NCI-H510A (cell line): ENCODE measurements around the gene GNA14.
"Not testable (repeated sequence)": the region's sequence is repeated elsewhere in the genome, so short reads cannot be mapped to it uniquely, and the experiment has no call there.

ENCODE experiments used
- DNase-seq: peaks from one replicate; lab custom pipeline; 2025; lab: John Stamatoyannopoulos, UW

Gene GNA14

DNA sequence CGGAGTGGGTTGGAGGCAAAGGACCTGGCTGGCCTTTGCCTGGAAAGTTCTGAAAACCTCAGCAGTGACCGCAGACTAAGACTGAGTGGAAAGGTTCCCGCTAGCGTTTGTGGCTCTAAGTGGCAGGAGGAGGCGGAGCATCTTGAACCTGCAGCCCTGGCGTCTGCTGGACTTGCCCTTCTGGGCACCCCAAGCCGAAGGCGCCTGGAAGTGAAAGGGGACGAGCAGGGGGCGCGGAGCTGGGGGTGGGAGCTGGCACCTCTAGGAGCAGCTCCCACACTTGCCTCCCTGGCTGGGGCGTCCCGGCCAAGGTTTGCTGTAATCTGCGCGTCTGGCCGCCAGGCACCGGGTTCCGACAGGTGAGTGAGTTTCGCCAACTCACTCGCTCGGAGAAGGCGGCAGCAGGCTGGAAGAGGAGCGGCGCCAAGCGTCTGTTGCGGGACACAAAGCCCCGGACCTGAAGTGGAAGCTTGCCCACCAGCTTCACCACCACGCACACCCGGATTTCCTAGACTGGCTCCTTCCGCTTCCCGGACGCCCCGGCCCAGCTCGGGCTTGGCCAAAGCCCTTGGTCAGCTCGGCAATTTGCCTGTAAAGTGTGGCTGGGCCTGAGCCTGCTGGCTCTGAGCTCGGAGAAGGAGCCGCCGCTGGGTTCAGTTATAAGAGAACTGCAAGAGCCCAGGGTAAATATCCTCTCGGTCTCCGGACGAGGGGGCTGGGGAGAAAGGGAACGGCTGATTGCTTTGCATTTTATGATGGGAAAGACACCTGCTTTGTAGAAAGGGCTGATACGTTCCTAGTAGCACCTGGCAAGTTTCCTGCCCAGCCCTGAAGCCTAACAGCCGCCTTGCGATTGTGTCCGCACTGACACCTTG, at the start of gene GNA14:
GNA14 (minus strand) TSS at position 89 of the 875 bp plus-strand sequence. CDS start 529 bp downstream, outside the sequence.
- peak; percentile 71 for DNase-seq

DNA sequence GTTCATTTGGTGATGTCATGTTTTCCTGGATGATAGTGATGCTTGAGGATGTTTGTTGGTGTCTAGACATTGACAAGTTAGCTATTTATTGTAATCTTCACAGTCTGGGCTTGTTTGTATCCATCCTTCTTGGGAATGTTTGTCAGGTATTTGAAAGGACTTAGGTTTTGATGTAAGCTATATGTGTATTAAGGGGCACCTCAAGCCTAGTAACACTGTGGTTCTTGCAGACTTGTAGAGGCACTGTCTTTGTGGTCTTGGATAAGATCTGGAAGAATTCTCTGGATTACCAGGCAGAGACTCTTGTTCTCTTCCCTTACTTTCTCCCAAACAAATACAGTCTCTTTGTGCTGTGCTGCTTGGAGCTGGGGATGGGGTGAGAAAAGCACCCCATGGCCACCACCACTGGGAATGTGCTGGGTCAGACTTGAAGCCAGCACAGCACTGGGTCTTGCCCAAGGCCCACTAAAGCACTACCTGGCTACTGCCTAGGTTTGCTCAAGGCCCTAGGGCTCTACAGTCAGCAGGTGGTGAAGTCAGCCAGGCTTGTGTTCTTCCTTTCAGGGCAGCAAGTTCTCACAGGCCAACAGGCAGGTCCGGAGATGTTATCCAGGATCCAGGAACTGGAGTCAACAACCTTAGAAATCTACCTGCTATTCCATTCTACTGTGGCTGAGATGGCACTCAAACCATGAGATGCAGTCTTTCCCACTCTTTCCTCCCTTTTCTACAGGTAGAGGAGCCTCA, 49.3 kb upstream of the GNA14 start:
- no peak for DNase-seq

DNA sequence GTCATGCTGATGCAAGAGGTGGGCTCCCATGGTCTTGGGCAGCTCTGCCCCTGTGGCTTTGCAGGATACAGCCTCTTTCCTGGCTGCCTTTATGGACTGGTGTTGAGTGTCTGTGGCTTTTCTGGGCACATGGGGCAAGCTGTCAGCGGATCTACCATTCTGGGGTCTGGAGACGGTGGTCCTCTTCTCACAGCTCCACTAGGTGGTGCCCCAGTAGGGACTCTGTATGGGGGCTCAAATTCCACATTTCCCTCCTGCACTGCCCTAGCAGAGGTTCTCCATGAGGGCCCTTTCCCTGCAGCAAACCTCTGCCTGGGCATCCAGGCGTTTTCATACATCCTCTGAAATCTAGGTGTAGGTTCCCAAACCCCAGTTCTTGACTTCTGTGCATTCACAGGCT, 42.6 kb upstream of the GNA14 start:
- DNase-seq: not testable (repeated sequence)

DNA sequence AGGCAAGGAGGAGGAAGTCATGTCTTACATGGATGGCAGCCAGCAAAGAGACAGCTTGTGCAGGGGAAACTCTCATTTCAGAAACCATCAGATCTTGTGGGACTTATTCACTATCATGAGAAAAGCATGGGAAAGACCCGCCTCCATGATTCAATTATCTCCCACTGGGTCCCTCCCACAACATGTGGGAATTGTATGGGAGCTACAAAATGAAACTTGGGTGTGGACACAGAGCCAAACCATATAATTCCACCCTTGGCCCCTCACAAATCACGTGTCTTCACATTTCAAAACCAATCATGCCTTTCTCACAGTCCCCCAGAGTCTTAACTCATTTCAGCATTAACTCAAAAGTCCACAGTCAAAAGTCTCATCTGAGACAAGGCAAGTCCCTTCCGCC, 42.0 kb upstream of the GNA14 start:
- not testable (repeated sequence) for DNase-seq

DNA sequence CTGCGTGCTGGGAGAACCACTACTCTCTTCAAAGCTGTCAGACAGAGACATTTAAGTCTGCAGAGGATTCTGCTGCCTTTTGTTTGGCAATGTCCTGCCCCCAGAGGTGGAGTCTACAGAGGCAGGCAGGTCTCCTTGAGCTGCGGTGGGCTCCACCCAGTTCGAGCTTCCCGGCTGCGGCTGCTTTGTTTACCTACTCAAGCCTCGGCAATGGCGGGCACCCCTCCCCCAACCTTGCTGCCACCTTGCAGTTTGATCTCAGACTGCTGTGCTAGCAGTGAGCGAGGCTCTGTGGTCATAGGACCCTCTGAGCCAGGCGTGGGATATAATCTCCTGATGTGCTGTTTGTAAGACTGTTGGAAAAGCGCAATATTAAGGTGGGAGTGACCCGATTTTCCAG, 39.6 kb upstream of the GNA14 start:
- not testable (repeated sequence) for DNase-seq

DNA sequence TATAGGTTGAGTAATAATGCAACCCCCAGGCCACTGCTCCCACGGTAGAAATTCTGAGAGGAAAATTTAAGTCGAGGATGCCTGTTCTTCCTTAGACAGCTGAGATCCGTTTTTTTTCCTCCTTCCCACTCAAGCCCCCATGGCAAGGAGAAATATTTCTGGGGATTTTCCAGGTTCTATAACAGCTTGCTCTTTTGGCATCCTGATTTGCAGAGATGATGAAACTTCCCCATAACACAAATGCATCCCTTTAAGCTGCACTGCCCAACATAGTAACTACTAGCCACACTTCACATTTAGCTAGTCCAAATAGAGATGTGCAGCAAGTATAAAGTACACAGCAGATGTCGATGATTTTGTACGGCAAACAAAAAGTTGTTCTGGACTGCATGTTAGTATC, 32.5 kb upstream of the GNA14 start:
- no peak for DNase-seq

DNA sequence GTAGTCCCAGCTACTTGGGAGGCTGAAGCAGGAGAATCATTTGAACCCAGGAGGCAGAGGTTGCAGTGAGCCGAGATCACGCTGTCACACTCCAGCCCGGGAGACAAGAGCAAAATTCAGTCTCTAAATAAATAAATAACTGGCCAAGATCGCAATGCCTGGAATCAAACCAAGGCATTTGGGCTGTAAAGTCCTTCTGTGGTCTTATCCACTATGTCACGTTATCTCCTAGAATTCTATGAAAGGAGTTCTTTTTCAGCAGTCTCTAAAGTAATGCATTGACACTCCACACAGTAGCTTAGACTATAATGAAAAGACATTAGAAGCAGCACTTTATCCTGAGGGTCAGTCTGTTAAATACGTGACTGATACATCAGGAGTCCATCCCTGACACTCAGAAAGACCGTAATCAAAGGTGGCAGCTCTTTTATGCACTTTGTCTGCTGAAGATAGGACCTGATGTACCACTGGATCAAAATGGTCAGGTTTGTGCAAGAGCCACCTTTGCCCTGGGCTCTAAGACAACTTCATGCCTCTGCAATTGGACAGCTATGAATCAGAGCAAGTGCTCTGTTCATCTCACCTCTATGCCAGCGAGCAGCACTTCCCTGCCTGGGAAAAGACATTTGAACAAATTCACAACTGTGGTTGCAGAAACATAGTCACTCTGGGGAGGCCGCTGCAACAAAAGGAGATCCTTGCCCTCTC, 31.7 kb upstream of the GNA14 start:
- no peak for DNase-seq

DNA sequence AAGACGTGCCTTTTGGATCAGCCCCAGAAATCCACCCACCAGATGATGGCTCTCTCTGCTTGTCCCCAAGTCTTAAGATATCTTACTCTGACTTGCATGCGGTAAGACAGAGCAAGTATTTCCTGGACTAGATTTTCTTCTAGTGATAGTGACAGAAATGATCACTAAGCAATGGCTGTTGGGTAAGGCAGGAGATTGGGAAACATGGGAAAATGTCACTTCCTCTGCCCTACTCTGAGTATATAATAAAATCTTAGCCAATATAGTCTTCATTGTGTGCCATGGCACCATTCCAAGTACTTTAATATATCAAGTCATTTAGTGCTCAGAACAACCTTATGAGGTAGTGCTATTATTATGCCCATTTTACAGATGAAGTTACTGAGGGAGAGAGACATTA, 31.0 kb upstream of the GNA14 start:
- no peak for DNase-seq

DNA sequence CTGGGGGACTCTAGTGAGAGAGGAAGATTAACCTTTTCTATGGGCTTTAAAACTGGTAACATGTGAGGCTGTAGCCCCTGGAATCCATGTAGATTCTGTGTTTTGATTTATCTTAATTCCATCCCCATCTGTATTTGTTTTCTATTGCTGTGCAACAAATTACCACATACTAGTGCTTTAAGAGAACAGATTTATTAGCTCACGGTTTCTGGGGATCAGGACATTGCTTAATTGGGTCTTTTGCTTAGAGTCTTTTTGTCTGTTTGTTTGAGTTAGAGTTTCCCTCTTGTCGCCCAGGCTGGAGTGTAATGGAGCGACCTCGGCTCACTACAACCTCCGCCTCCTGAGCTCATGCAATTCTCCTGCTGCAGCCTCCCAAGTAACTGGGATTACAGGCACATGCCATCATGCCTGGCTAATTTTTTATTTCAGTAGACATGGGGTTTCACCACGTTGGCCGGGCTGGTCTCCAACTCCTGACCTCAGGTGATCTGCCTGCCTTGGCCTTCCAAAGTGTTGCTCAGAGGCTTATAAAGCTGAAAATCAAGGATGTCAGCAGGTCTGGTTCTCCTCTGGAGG, 29.9 kb upstream of the GNA14 start:
- no peak for DNase-seq

DNA sequence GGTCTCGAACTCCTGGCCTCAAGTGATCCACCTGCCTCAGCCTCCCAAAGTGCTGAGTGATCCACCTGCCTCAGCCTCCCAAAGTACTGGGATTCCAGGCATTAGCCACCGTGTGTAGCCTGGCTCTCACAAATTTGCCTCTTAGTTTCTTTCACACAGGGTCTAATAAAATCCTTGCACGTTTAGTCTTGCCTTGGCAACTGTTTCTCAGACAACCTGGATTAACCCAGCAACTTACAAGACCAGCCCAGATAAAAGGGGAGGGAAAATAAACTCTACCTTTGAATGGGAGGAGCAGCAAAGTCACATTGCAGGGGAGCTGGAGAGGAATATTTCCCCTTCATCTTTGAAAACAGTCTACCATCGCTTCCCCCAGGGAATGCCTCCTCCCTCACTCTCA, 29.3 kb upstream of the GNA14 start:
- no peak for DNase-seq

DNA sequence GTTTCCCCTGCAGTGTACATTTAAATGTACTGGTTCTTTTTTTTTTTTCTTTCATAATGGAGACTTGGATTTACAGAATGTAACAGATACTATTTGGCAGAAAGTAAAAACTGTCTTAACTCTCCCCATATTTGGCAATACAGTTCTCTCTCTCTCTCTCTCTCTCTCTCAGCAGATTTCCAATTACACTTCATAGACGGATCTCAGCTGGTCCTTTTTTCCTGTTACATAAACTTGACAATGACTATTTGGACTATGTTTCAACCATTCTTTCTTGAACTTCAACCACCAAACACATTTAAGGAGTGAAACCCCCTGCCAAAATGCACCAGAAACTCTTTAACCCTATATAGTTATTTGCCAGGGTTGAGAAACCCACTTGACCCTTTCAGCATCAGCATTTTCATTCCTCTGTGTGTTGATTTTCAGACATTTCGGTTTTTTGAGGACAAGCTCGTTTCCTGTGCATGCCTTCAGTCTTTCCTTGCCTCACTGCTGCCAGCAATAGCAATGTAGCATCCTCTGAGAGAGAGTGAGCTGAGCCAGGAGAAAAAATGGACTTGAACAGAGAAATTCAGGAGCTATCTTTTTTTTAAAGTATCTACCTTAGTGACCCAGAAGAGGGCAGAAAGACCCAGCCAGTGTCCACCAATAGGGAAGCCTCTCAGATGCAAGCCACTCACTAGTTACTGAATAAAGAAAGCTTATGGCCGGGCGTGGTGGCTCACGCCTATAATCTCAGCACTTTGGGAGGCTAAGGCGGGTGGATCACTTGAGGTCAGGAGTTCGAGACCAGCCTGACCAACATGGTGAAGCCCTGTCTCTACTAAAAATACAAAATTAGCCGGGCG, 26.0 kb upstream of the GNA14 start:
- DNase-seq: no peak

DNA sequence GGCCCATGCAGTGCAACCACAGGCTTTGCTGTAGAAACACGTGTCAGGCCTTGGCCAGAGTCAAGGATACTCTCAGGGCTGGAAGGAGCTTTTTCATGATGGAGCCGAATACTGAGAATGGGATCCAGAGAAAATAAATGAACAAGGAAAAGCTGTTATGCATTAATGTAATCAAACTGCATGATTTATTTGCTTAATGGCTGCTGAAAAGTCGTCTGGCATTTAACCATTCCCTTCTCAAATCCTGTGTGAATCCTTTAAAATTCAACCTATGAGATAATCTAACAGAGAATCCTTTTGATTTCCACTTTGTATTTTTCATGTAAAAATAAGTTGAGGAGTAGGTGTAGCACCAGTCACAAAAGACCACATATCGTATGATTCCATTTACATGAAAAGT, 24.1 kb upstream of the GNA14 start:
- no peak for DNase-seq

DNA sequence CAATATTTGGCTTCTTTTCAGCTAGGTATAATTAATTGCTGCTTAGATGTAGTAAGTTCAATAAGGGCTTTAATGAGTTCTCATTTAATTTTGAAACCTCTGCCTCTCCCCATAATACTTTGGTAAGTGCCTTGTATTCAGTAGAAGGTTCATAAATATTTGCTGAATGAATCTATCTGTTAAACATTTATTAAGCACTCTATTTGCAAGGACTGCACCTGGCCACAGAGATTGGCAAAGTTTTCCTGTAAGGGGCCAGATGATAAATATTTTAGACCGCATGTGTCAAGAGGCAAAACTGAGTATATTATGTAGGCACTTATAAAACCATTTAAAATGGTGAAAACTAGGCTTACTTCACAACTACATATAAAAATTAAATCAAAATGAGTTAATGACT, 19.0 kb upstream of the GNA14 start:
- DNase-seq: no peak

DNA sequence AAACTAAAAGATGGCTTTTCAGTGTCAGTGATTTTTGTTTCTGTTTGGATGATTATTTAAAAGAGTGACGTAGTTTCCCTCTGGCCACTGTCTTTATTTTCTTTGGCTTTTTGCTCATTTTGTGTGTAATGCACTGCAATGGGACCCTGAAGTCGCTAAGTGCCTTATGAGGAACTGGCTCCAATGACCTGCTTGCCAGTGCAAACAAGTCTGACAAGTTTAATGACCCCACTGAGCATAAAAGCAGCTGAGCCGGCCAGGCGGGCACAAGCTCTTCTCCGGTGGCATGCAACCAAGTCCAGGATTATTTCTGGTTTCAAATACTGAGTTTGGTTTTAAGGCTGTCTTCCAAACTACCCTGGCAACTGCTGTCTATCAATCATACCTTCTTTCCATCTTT, 15.6 kb upstream of the GNA14 start:
- DNase-seq: no peak

DNA sequence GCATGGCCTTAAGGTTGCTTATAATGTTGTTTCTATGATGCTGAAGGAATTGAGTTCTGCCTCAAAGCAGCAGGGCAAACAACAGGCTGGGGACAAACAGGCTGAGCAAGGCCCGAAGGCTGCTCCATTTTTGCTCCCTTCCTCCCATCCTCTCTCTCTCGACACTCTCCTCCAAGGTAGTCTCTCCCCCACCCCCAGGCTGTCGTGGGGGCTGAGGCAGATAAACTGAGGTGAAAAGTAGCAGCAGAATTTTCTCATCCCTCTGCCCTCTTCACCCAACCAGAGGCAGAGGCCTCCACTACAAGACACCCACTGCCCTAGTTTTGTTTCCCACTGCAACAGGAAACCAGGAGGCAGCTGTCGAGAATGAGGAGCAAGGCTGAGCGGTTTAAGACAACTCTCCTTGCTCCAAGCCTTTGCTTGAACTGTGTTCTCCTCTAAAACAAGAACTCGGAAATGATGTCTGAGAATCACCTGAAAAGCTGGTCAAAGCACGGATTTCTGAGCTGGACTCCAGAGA, 13.5 kb upstream of the GNA14 start:
- DNase-seq: no peak

DNA sequence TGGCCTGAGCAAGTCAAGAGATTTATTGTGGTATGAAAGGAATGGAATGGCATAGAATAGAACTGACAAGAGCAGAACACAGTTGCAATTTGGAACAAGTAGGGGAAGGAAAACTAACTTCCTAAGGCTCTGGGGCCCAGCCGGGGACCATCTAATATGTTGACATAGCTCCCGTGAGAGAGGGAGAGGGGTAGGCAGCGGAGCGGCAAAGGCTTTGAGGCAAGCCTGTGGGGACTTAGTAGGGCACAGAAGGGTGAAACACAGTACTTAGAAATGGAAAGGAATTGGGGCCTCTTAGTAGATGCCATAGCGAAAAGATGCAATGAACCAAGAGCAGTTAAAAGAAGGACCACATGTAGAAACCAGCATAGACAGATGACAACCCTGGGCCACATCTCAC, 11.8 kb upstream of the GNA14 start:
- DNase-seq: no peak

DNA sequence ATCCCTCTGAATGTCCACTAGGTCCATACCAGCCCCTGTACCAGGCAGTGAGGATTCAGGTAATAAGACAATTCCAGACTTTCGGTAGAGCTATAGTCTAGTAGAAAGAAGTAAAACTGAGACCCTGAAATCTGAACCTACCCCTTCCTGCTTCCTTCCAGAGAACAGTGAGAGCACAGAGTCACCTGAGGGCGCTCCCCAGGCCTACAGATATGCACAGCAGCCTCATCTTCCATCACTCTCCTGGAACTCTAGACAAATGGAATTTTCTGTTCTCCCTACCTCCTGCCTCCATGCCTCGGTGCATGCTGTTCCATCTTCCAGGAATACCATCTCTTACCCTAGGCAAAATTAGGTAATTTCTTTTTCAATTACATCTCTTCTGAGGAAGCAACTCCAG, 3.1 kb upstream of the GNA14 start:
- no peak for DNase-seq

DNA sequence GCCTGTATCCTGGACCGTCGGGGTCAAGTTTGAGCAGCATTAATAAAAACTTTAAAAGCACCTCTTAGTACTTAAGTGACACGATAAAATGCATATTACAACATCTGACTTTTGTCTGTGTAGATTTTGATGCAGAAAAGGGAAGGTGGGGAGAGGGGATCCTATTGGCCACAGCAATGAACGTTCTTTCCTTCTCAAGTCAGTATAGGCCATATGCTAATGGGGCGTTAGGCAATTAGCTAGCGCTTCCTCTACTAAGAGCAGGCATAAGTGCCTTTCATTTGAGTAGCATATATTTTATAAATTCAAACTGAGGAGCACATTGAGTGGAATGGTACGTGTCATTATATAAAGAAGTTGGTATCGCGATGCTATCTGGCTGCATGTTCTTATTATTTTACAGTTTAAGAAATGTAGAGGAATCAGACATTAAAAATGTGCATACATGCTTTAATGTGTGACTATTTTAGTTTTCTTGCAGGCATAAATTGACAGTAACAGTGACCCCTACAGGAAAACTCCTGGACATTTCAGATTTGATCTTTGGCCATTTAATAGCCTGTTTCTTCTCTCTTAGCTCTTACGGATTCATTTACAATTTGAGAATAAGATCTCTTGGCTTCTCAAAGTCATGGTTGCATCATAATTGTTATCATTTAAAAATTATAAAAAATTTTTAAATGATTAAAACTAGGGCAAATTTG, 1.1 kb upstream of the GNA14 start:
- peak; percentile 18 for DNase-seq

DNA sequence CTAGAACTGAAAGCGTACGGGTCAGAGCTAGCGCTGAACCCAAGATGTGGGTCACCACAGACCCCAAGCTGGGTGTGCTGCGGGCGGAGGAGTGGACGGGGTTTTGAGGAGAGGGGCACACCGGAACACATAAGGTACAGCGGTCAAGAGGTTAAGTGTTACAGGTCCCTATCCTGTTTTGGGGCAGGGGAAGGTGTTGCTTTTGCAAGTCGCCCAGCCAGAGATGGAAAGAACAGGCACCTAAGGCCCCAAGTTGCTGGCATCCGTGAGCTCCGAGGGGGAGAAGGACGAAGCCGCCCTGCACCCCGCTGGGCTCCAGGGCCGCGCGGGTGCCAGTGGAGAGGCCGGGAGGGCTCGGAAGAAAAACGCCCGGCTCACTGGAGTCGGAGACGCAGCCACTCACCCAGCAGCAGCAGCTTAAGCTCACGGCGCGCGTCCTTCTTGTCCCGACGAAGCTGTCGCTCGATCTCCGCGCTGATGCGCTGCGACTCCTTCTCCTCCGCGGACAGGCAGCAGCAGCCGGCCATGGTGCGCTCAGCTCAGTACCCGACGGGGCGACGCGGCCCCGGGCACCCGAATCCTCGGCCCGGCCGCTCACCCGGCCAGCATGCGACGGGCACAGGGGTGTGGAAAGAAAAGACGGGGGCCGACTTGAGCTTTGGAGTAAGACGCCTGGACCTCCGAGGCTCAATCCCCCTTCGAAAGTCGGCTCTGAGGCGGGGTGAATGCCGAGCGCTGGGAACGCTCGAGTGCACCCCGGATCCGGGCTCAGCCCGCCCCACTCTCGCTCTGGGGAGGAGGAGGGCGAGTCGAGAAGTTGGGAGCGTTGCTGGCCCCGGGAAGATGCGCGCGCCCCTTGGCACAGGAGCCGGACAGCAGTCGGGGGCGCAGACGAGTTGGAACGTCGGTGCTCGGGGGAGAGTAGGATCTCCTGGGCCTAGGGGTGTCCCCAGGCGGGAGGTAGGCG, 572 bp downstream of the GNA14 start:
- no peak for DNase-seq
